Measurements from ENCODE around the gene ANXA5. TPM values are rescaled to one million over a fixed set of nuclear protein-coding genes. Genes with fewer than 3 reads are reported as not detected.

The ANXA5 gene
- total RNA-seq, 1 experiment from 2014 or later: 231 TPM

- Mint-ChIP-seq H3K4me3 (no peak overlapping the region), H3K4me1 (peaks cover 0 to 8% of the 10 kb centered on the region in 2 experiments; a peak in 2 of 4 replicates), H3K36me3 (ENCODE audit: insufficient read depth in 1 of 3, low read depth in 3 of 3) (no peaks in the 10 kb centered on the region), H3K27ac (no peak overlapping the region), H3K27me3 (ENCODE audit: low read depth) (no peaks in the 10 kb centered on the region), H3K9me3 (peaks cover 0 to 3% of the 10 kb centered on the region in 2 experiments; a peak in 1 of 5 replicates)
- Histone ChIP-seq H2BK20ac (ENCODE audit: low read depth, low read length, poor library complexity, severe bottlenecking) (no peak overlapping the region), H3K79me1 (ENCODE audit: insufficient read depth, low read depth, low read length, poor library complexity, severe bottlenecking) (no peaks in the 10 kb centered on the region), H3K9ac (ENCODE audit: extremely low read depth, insufficient read length, low read length) (no peak overlapping the region), H3K27ac (ENCODE audit: insufficient read length, low read depth, low read length) (no peak overlapping the region), H3K23ac (ENCODE audit: insufficient read length, low read depth, low read length) (no peak overlapping the region), H3K14ac (ENCODE audit: insufficient read depth, low read length) (no peak overlapping the region), H3K27me3 (ENCODE audit: insufficient read depth, low read length) (no peaks in the 10 kb centered on the region), H3K4me1 (ENCODE audit: insufficient read depth, low read length) (no peaks in the 10 kb centered on the region), H3K23me2 (ENCODE audit: insufficient read length, low read depth, low read length, poor library complexity, severe bottlenecking) (no peaks in the 10 kb centered on the region), H2BK120ac (ENCODE audit: low read depth, low read length, poor library complexity, severe bottlenecking) (no peak overlapping the region), H3K9me3 (ENCODE audit: control insufficient read depth, low read depth, low read length) (no peaks in the 10 kb centered on the region), H4K8ac (replicated peaks; ENCODE audit: insufficient read length, low read depth, low read length) (no peak overlapping the region), H4K5ac (ENCODE audit: insufficient read length, low read depth, low read length) (no peak overlapping the region), H2AFZ (ENCODE audit: low read length) (no peak overlapping the region), H3K56ac (ENCODE audit: insufficient read length, low read depth, low read length) (no peak overlapping the region), H4K20me1 (ENCODE audit: control insufficient read depth, insufficient read depth, insufficient read length) (no peaks in the 10 kb centered on the region), H3K79me2 (ENCODE audit: insufficient read depth, low read length) (no peaks in the 10 kb centered on the region), H3K4ac (ENCODE audit: low read depth, low read length) (no peak overlapping the region), H2BK15ac (ENCODE audit: low read depth, low read length) (no peak overlapping the region), H3T11ph (ENCODE audit: low read length) (no peak overlapping the region), H2BK5ac (ENCODE audit: insufficient read length, low read length) (no peak overlapping the region), H4K91ac (ENCODE audit: insufficient read length, low read depth, low read length) (no peak overlapping the region), H2BK12ac (ENCODE audit: insufficient read length, low read depth, low read length) (no peak overlapping the region), H3K18ac (ENCODE audit: insufficient read length, low read depth, low read length) (no peak overlapping the region), H3K4me2 (ENCODE audit: insufficient read depth, insufficient read length, low read length) (no peak overlapping the region), H2AK5ac (ENCODE audit: insufficient read length, low read length) (no peak overlapping the region)
- WGBS (ENCODE audit: extremely low coverage, insufficient read length, low lambda C conversion rate): no CpG with 5 or more reads among the region's 3 CpGs
- TF ChIP-seq, protein P1, sequence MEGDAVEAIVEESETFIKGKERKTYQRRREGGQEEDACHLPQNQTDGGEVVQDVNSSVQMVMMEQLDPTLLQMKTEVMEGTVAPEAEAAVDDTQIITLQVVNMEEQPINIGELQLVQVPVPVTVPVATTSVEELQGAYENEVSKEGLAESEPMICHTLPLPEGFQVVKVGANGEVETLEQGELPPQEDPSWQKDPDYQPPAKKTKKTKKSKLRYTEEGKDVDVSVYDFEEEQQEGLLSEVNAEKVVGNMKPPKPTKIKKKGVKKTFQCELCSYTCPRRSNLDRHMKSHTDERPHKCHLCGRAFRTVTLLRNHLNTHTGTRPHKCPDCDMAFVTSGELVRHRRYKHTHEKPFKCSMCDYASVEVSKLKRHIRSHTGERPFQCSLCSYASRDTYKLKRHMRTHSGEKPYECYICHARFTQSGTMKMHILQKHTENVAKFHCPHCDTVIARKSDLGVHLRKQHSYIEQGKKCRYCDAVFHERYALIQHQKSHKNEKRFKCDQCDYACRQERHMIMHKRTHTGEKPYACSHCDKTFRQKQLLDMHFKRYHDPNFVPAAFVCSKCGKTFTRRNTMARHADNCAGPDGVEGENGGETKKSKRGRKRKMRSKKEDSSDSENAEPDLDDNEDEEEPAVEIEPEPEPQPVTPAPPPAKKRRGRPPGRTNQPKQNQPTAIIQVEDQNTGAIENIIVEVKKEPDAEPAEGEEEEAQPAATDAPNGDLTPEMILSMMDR (conservative IDR thresholded peaks at IDR 0.05): peak; percentile 78
- no peak for DNase-seq
Measured at GRCh38 chr4:121726642-121727268, 30.0 kb upstream of the ANXA5 start.
